ACHN (cell line): ENCODE measurements around the gene MESD.

ENCODE experiments used
- DNase-seq: peaks from one replicate; pipeline ENCODE4 v3.0.0-alpha.2; 2015
- in situ Hi-C: cut with HindIII; loops from 2 replicates; pipeline ENCODE4 v1.10.0; 2017; ENCODE audit warnings: low sequenced_read_pairs, low pct_ligation_motif_present, low pct_unique_long_range_greater_than_20kb

The MESD gene

GRCh38 chr15:80949756-80950155 is 39.9 kb downstream of the MESD start:
- no peak for DNase-seq
- in situ Hi-C loops = no loop called here

GRCh38 chr15:80948651-80949292 is 40.8 kb downstream of the MESD start:
- no peak for DNase-seq
- in situ Hi-C loops = no loop called here

GRCh38 chr15:80946576-80946975 is 43.0 kb downstream of the MESD start:
- no peak for DNase-seq
- in situ Hi-C loops = no loop called here

- in situ Hi-C loops = no loop called here
- no peak for DNase-seq
Measured at GRCh38 chr15:80945605-80946004, 44.0 kb downstream of the MESD start.

- in situ Hi-C loops = no loop called here
- no peak for DNase-seq
Measured at GRCh38 chr15:80944818-80945217, 44.8 kb downstream of the MESD start.

- no peak for DNase-seq
- in situ Hi-C loops = no loop called here
Measured at GRCh38 chr15:80942746-80943565, 46.7 kb downstream of the MESD start.

GRCh38 chr15:80942266-80942665 is 47.4 kb downstream of the MESD start:
- DNase-seq = no peak
- in situ Hi-C loops = no loop called here

- DNase-seq = no peak
- in situ Hi-C loops = no loop called here
Measured at GRCh38 chr15:80940851-80941250, 48.8 kb downstream of the MESD start.

GRCh38 chr15:80940331-80940730 is 49.3 kb downstream of the MESD start:
- no peak for DNase-seq
- in situ Hi-C loops = no loop called here

- in situ Hi-C loops = no loop called here
- DNase-seq = no peak
Measured at GRCh38 chr15:80939216-80939615, 50.4 kb downstream of the MESD start.

- in situ Hi-C loops = no loop called here
- no peak for DNase-seq
Measured at GRCh38 chr15:80937718-80938117, 51.9 kb downstream of the MESD start.

- in situ Hi-C loops = no loop called here
- no peak for DNase-seq
Measured at GRCh38 chr15:80936288-80937078, 53.1 kb downstream of the MESD start.

- in situ Hi-C loops = no loop called here
- peak; percentile 68 for DNase-seq
Measured at GRCh38 chr15:80934761-80935221, 54.8 kb downstream of the MESD start.

- DNase-seq = no peak
- in situ Hi-C loops = no loop called here
Measured at GRCh38 chr15:80932989-80933388, 56.6 kb downstream of the MESD start.

- DNase-seq = no peak
- in situ Hi-C loops = no loop called here
Measured at GRCh38 chr15:80932513-80932815, 57.2 kb downstream of the MESD start.

- no peak for DNase-seq
- in situ Hi-C loops = no loop called here
Measured at GRCh38 chr15:80931721-80932512, 57.7 kb downstream of the MESD start.

- in situ Hi-C loops = no loop called here
- no peak for DNase-seq
Measured at GRCh38 chr15:80931191-80931590, 58.4 kb downstream of the MESD start.

- DNase-seq = no peak
- in situ Hi-C loops = no loop called here
Measured at GRCh38 chr15:80929689-80930088, 59.9 kb downstream of the MESD start.

- DNase-seq = no peak
- in situ Hi-C loops = no loop called here
Measured at GRCh38 chr15:80929225-80929624, 60.4 kb downstream of the MESD start.
